T-helper 2 cell treated with Interferon-gamma antibody and Interleukin-4, amounts not matched to agents 100 ng/mL and 5 ng/mL, for 36 hours (primary cell): ENCODE results near the gene NASP. TPM values are rescaled to one million over a fixed set of nuclear protein-coding genes. Genes with fewer than 3 reads are reported as not detected.

Source experiments
- intact Hi-C: fragments of 100-400 bp; cut with micrococcal nuclease; formaldehyde crosslinking; loops from one replicate; pipeline ENCODE4 v1.15.1; 2023
- total RNA-seq: library from RNA; stranded (reverse); gene quantifications from 2 replicates; pipeline ENCODE4 v1.2.3, GENCODE V29; 2022

NASP gene
- total RNA-seq, 1 donor from 2014 or later, result 216 TPM

DNA sequence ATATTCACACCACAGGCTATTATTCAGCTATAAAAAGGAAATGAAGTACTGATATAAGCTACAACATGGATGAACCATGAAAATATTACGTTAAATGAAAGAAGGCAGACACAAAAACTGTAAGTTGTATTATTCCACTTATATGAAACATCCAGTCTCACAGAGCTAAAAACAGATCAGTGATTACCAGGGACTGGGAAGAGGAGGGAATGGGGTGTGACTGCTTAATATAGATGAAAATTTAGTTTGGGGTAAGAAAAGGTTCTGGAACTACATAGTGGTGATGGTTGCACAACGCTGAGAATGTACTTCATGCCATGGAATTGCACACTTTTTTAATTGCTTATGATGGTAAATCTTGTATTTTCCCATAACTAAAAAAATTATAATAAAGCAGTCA is 83.0 kb downstream of the NASP start:
- intact Hi-C loops, result no loop called here

DNA sequence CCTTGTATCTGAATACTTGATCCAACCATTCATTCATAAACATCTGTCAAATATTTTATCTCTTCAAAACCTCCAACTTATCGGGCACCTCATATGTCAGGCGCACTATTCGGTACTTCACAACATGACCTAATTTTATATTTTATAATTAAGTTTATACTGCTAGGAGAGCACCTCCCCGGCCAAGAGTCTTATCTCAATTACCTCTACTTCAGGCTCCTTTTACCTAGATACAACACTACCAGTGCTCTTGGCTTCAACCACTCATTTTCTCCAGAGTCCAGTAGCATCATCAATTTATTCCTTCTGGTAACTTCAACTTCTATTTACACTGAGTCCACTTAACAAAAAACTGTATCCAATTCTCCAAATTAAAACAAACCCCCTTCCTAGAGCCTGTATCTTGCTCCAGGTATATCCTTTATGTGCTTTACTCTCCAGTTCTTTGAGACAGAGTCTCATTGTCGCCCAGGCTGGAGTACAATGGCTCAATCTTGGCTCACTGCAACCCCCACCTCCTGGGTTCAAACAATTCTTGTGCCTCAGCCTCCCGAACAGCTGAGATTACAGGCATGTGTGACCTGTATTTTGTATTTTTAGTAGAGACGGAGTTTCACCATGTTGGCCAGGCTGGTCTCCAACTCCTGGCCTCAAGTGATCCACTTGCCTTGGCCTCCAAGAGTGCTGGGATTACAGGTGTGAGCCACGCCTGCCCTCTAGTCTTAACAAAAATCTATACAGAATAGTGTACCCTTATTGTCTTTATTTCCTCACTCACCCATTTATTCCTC is 83.7 kb downstream of the NASP start:
- intact Hi-C loops, result no loop called here

Other genes with a start within 250 kb of the NASP start
- gene TOE1, start 243.9 kb upstream of the NASP start, total RNA-seq, result 25.1 and 25.5 TPM in 2 replicates
- gene MUTYH, start 243.6 kb upstream of the NASP start, total RNA-seq, result 45.1 and 57.2 TPM in 2 replicates
- gene TESK2, start 92.9 kb upstream of the NASP start, total RNA-seq, result 1.7 and 2.0 TPM in 2 replicates
- 4.5 and 5.5 TPM in 2 replicates for gene CCDC163, start 84.0 kb upstream of the NASP start, total RNA-seq
- gene MMACHC, start 83.7 kb upstream of the NASP start, total RNA-seq, result 6.5 and 8.3 TPM in 2 replicates
- gene PRDX1, start 62.2 kb upstream of the NASP start, total RNA-seq, result 437 and 470 TPM in 2 replicates
- gene AKR1A1, start 33.2 kb upstream of the NASP start, total RNA-seq, result 155 and 167 TPM in 2 replicates
- gene CCDC17, start 40.0 kb downstream of the NASP start, total RNA-seq, result 3.2 and 3.5 TPM in 2 replicates
- 96.4 and 97.4 TPM in 2 replicates for gene GPBP1L1, start 102.5 kb downstream of the NASP start, total RNA-seq
- gene TMEM69, start 104.1 kb downstream of the NASP start, total RNA-seq, result 18.0 TPM in 2 replicates
- gene IPP, start 166.6 kb downstream of the NASP start, total RNA-seq, result 12.0 and 12.2 TPM in 2 replicates
- gene MAST2, start 219.6 kb downstream of the NASP start, total RNA-seq, result 28.3 and 31.1 TPM in 2 replicates